ELR (cell line): ENCODE data around the gene TMEM91.
"Not testable (repeated sequence)": the region's sequence is repeated elsewhere in the genome, so short reads cannot be mapped to it uniquely, and the experiment has no call there.

ENCODE experiments used
- DNase-seq: peaks from one replicate; pipeline ENCODE4 v3.0.0-alpha.2; 2015; ENCODE audit warnings: low read depth

The TMEM91 gene

GRCh38 chr19:41377977-41378709, 1.8 kb downstream of the TMEM91 start:
- DNase-seq, result peak; percentile 17

- DNase-seq, result not testable (repeated sequence)
Observed at GRCh38 chr19:41381536-41381935, 5.2 kb downstream of the TMEM91 start.

GRCh38 chr19:41384351-41384750, 8.0 kb downstream of the TMEM91 start:
- DNase-seq, result no peak

GRCh38 chr19:41386442-41386841, 10.1 kb downstream of the TMEM91 start:
- DNase-seq, result no peak

GRCh38 chr19:41391618-41392017, 15.3 kb downstream of the TMEM91 start:
- DNase-seq, result no peak

- DNase-seq, result no peak
Observed at GRCh38 chr19:41392775-41393174, 16.4 kb downstream of the TMEM91 start.

GRCh38 chr19:41395355-41395754, 19.0 kb downstream of the TMEM91 start:
- no peak for DNase-seq

GRCh38 chr19:41397086-41398049, 21.0 kb downstream of the TMEM91 start, which contains the start of the genes BCKDHA and EXOSC5:
Gene BCKDHA, plus strand, starts transcription at chr19:41397818. Its CDS starts 10 bp downstream, at chr19:41397828.
Gene EXOSC5, minus strand, starts transcription at chr19:41397359. Its CDS starts 31 bp downstream, at chr19:41397328.
- peak; percentile 100 for DNase-seq

GRCh38 chr19:41398050-41398418, 21.7 kb downstream of the TMEM91 start:
- DNase-seq, result peak; percentile 38

GRCh38 chr19:41398598-41398997, 22.3 kb downstream of the TMEM91 start:
- DNase-seq, result no peak

GRCh38 chr19:41399091-41399490, 22.8 kb downstream of the TMEM91 start:
- no peak for DNase-seq

GRCh38 chr19:41399525-41399924, 23.2 kb downstream of the TMEM91 start:
- DNase-seq, result no peak

GRCh38 chr19:41401483-41401882, 25.1 kb downstream of the TMEM91 start:
- DNase-seq, result no peak

GRCh38 chr19:41402010-41402409, 25.7 kb downstream of the TMEM91 start:
- no peak for DNase-seq

- DNase-seq, result no peak
Observed at GRCh38 chr19:41403181-41403970, 27.0 kb downstream of the TMEM91 start.

- DNase-seq, result no peak
Observed at GRCh38 chr19:41405776-41406175, 29.4 kb downstream of the TMEM91 start.

- no peak for DNase-seq
Observed at GRCh38 chr19:41407271-41407670, 30.9 kb downstream of the TMEM91 start.

- DNase-seq, result no peak
Observed at GRCh38 chr19:41408256-41408655, 31.9 kb downstream of the TMEM91 start.

- DNase-seq, result not testable (repeated sequence)
Observed at GRCh38 chr19:41408846-41409245, 32.5 kb downstream of the TMEM91 start.

GRCh38 chr19:41409288-41409687, 33.0 kb downstream of the TMEM91 start:
- DNase-seq, result peak; percentile 53

GRCh38 chr19:41410336-41411054, 34.2 kb downstream of the TMEM91 start:
- no peak for DNase-seq
